NCI-H1436 treated with DMSO at 0.1 percent for 48 hours (cell line): ENCODE results near the gene TDO2.
"Not testable (repeated sequence)": the region's sequence is repeated elsewhere in the genome, so short reads cannot be mapped to it uniquely, and the experiment has no call there.

Experiments
- DNase-seq: peaks from one replicate; lab custom pipeline; 2025; lab: John Stamatoyannopoulos, UW

TDO2 gene

DNA sequence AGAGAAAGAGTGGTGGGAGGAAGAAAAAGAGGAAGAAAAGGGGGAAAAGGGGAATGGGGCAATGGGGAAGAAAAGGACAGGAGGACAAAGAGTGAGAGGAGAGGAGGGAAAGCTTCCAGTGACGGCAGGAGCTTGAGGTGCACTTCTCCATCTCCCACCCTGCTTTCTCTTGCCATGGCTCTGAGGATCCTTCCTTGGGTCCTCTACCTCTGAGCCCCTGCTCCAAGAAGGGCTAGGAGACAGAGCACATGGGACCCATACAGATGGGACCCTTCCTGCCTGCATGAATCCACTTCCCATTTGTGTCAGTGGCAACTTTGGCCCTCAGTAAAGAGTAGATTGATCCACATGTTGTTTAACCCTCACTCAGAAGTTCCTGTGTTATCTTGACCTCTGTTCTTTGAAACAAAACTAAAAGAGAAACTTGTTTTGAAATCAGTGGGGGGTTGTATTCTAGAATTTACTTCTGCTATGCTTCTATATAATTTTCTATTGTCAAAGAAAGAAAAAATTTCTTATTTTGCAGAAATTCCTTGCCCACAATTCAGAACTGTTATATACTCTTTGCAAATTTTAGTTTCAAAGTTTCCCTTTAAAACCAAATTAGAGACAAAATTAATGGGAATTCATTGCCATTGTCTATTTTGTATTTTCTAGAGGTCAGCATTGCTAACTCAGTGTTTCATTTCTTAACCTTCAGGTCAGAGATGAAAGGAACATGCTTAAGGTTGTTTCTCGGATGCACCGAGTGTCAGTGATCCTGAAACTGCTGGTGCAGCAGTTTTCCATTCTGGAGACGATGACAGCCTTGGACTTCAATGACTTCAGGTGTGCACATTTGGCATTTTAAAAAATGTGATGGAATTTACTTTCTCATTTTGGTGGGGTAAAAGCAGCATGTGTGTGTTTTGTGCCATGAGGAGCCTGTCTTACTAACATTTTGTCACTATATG, 5.0 kb downstream of the TDO2 start:
- DNase-seq, result no peak

- DNase-seq, result no peak
Measured at GRCh38 chr4:155909615-155910226, 6.2 kb downstream of the TDO2 start.

DNA sequence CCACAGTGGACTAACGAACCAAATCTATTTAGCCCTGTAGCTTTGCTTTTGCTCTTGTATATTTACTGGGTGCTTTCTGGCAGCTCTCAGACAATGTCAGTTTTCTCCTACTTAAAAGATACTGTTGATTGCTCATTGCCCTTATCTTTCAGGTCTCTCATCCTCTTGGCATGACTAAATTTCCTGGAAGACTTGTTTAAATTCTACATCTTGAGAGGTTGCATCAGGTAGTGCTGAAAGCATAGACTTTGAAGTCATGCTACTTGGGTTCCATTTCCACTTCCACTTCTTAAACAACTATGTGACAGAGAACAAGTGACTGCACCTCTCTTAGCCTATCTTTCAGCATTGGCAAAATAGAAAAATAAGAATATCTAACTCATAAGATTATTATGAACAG, 8.4 kb downstream of the TDO2 start:
- DNase-seq, result no peak

DNA sequence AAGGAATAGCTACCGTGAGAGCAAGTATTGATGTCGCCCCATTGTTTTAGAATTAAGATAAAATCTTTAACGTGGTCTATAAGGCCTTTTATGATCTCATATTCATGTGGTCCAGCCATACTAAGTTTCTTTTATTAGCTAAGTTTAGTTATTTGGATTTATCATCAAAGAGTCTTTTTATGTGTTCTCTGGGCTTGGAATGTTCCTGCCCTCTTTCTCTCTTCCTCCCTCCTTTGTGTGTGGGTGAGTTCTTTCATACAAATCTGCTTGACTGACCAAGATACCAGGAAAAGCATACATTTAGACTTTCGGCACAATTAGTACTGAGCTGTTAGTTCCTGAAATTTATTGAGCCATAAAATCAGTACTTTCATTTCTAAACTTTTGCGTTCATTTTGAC, 11.3 kb downstream of the TDO2 start:
- DNase-seq, result no peak

DNA sequence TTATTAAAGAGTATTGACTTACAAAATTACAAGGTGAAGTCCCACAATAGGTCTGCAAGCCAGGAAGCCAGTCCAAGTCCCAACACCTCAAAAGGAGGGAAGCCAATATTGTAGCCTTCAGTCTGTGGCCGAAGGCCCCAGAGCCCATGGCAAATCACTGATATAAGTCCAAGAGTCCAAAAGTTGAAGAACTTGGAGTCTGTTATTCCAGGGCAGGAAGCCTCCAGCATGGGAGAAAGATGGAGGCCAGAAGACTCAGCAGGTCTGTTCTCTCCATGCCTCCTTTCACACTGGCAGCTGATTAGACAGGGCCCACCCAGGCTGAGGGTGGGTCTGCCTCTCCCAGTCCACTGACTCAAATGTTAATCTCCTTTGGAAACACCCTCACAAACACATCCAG, 18.1 kb downstream of the TDO2 start:
- DNase-seq, result no peak

DNA sequence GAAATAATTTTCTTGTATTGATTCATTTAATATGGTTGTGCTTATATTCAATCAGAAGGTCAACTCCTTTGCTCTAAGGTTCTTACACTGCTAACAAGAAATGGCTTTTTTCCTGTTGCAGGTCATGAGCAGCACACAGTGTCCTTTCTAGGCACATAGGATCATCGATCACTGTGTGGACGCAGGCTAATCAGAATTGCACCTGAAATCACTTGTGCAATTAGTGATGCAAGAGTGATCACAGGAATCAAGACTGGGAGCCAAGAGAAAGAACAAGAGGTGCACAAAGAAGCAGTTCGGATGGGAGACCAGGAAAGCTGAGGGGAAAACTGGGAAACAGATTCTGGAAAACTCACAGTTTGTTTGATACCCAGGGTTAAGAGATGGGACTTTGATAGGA, 21.1 kb downstream of the TDO2 start:
- no peak for DNase-seq

GRCh38 chr4:155929833-155930232, 26.3 kb downstream of the TDO2 start:
- no peak for DNase-seq

- DNase-seq, result no peak
Measured at GRCh38 chr4:155930330-155930729, 26.8 kb downstream of the TDO2 start.

DNA sequence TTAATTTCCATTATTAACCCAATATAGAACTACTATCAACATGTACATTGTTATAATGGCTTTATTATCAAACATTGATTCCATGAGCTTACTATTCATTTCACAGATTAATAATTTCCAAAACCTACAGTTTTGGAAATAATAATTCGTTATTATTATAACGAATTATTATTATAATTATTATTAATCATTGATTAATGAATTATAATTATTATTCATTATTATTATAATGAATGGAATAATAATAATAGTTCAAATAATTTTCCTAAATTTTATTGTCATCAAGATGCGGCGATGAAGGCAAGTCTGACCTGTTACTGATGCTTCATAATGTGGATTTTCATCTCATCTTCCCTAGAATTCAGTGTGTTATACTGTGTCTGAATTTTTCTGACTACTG, 28.1 kb downstream of the TDO2 start:
- DNase-seq, result no peak

DNA sequence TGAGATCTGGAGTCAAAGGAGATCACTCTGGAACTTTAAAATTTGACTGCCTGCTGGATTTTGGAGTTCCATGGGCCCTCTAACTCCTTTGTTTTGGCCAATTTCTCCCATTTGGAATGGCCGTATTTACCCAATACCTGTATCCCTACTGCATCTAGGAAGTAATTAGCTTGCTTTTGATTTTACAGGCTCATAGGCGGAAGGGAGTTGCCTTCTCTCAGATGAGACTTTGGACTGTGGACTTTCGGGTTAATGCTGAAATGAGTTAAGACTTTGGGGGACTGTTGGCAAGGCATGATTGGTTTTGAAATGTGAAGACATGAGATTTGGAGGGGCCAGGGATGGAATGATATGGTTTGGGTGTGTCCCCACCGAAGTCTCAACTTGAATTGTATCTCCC, 31.1 kb downstream of the TDO2 start:
- not testable (repeated sequence) for DNase-seq

DNA sequence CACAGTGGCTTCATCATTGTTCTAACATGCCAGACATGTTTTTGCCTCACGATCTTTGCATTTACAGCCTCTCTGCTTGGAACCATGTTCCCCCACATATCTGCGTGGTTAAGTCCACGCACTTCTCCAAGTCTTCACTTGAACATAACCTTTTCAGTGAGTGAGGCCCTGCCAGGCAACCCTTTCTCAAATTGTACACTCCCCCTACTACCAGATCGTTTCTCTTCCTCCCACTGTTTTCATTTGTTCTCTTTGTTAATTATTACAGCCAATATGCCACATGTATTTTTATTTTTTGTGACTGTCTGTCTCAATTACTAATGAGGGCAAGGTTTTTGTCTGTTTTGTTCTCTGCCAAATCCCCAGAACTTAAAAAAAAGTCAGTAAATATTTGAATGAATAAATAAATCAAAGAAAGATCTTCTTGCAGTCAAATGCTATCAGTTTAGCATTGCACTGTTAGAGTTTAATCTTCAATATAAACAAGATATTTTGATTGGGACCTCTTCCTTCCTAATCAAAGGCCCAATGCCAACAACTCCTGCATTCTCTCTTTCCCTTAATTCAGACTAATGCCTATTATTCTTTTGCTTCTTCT, 32.0 kb downstream of the TDO2 start:
- no peak for DNase-seq

- DNase-seq, result no peak
Measured at GRCh38 chr4:155941085-155941790, 37.7 kb downstream of the TDO2 start.

- DNase-seq, result no peak
Measured at GRCh38 chr4:155941820-155942219, 38.3 kb downstream of the TDO2 start.

DNA sequence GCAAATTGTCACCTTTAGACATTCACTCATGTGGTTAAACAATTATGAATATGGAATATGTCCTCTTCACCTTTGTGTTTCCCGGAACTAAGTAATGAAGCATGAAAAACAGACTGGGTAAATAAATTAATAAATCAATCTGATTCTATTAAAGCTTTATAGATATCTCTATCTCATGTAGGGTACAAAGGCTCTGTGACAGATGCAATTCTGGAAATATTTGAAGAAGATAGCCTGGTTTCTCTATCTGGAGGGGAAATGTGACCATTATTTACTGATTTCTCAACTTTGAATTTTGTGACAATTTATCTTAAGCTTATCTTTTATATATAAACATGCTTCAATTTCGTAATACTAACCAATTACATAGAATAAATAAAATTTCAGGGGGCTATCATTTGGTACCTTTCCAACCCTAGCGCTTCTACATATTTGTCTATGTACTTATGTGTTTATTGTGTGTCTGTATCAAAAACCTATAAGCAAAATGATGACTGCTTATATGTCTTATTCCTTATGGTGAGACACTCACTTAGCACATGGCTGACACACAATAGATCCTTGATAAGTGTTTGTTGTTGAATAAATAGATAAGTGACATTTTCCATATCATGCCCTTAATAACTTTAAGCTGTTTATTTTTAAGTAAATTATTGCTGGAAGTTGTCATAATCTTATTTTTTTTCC, 40.3 kb downstream of the TDO2 start:
- DNase-seq, result no peak

- DNase-seq, result no peak
Measured at GRCh38 chr4:155944516-155944915, 41.0 kb downstream of the TDO2 start.

DNA sequence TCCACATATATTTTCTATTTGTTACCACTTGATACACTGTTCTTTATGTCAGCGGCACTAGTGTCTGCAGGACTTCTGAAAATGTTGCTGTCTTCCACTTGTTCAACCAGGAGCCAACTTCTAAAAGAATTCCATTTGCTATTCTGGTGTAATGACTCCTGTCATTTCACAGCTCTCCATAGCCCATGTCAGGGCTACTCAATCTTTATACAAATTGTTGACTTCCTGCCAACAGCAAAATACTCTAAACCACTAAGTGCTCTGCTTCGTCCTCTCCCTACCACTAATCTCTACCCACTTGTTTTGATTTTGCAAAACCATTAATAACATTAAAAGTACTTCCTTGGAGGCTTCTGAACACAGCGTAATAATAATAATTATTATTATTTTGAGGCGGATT, 43.0 kb downstream of the TDO2 start:
- DNase-seq, result no peak

GRCh38 chr4:155948541-155948940, 45.0 kb downstream of the TDO2 start:
- no peak for DNase-seq

- DNase-seq, result no peak
Measured at GRCh38 chr4:155950461-155950860, 47.0 kb downstream of the TDO2 start.

DNA sequence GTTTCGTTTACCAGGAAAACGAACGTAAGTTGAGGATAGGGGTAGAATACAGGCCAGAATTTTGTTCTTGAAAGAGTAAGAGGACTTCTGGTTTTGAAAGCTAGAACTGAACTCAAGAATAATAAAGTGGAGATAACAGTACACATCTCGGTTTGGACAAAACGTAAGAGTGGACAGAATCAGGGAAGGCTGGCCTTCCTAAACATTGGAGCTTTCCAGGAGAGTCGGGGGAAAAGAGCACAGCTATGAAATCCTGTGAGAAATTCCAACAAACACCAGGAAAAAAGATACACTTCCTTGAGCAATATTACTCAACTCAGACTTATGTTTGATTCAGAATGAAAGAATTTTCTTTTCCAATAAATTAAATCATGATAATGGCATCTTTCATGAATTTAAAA, 49.0 kb downstream of the TDO2 start:
- no peak for DNase-seq

DNA sequence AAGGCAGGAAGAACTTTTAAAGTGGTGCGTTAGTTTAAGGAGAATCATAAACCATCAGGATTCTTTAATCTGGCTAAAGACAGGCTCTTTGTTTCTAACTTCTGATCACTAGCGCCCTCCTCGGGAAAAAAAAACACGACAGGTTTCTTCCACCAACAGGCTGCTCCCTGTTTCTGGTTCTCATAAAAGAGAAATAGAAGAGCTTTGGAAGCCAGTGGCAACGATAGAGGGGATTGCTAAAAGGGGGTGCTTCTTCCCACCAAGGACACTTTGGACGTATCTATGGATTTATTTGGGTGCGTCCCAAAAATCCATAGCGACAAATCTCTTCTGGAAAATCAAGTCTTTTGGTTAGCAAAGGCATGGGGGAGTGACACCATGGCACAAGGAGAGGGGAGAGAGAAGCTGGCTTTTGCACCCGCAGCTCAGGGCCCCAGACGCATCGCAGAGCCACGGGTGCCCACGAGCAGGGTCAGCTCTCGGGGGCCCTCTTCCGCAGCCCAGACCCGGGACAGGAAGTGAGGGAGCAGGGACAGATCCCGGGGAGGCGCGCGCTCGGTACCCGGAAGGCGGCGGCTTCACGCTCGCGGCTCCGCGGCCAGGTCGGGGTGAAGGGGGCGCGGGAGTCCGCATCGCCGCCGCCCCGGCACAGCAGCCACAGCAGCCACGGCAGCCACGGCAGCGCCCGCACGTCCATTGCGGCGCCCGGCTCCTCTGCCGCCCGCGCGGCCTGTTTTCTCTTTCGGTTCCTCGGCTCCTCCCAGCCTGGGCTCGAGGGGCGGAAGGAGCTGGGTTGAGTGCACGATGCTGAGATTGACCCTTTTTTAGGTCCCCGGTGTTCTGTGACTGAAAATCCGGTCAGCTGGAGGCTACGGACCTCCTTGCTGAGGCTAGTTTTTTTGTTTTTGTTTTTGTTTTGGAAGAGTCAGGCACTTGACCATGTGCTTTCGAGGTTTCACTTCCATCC, 49.9 kb downstream of the TDO2 start, which contains the start of gene CTSO:
TSS of gene CTSO (minus strand) at position 716 of the 967 bp plus-strand sequence. CDS start at position 697, 19 bp downstream.
- no peak for DNase-seq
